Coronary artery (tissue), 2 donors: ENCODE results near the gene TIMM29.

Source experiments
- DNase-seq: peaks from one replicate; pipeline ENCODE4 v3.0.0-alpha.2; 2017; ENCODE audit warnings: low spot score
- H3K27ac ChIP-seq, 2 donors: fragments of 200-600 bp; sonication (generic); one replicate each; pipeline ENCODE4 v1.5.1; 2016 to 2019
- H3K4me3 ChIP-seq: fragments of 200-600 bp; sonication (generic); 2 replicates; pipeline ENCODE4 v1.5.1; 2016; ENCODE audit warnings: mild to moderate bottlenecking, moderate library complexity
- TF ChIP-seq, protein P1 (sequence below): fragments of 200-600 bp; sonication (generic); IDR thresholded peaks from one replicate; pipeline ENCODE4 v1.5.1; 2019; ENCODE audit warnings: antibody characterized with exemption

Gene TIMM29

DNA sequence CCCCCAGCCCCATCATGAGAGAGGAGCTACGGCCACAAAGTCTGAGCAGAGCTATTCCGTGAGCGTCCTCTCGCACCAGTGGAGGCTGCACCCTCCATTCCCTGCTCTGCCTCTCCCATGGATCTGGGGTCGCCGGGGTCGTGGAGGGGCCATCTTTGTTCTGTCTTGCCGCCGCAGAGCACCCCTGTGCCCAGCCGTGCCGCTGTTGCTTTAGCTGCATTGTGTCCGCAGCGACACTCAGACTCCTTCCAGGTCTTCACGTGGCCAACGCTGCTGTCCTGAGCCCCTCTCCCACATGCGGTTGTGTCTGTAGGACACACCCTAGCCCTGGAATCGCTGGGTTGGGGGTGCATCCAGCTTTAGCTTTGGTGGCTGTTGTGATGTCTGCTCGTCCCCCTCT is 16.0 kb upstream of the TIMM29 start:
- no peak overlapping the region for H3K27ac ChIP-seq
- TF ChIP-seq, protein P1, sequence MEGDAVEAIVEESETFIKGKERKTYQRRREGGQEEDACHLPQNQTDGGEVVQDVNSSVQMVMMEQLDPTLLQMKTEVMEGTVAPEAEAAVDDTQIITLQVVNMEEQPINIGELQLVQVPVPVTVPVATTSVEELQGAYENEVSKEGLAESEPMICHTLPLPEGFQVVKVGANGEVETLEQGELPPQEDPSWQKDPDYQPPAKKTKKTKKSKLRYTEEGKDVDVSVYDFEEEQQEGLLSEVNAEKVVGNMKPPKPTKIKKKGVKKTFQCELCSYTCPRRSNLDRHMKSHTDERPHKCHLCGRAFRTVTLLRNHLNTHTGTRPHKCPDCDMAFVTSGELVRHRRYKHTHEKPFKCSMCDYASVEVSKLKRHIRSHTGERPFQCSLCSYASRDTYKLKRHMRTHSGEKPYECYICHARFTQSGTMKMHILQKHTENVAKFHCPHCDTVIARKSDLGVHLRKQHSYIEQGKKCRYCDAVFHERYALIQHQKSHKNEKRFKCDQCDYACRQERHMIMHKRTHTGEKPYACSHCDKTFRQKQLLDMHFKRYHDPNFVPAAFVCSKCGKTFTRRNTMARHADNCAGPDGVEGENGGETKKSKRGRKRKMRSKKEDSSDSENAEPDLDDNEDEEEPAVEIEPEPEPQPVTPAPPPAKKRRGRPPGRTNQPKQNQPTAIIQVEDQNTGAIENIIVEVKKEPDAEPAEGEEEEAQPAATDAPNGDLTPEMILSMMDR = no peak
- DNase-seq = no peak
- no peak overlapping the region for H3K4me3 ChIP-seq

DNA sequence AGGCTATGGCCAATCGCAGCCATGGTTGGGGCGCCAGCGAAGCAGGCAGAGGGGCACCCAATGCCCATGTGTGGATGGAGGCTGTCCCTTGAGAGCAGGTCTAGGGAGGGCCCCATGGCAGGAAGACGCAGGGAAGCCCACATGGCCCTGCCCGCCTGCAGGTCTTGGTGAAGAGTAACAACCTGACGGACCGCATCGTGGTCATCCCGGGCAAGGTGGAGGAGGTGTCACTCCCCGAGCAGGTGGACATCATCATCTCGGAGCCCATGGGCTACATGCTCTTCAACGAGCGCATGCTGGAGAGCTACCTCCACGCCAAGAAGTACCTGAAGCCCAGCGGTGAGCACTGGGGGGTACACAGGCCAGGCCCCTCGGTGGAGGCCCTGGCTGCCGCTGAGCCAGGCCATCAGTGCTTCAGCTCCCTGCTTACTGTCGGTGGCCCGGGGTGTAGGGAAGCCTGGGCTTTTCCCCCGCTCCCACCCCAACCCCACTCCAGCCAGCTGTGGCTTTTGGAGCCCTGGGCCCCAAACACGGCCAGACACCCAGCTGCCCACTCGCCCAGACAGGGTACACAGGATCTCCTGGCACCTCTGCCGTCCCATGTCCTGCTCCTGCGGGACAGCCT is 14.8 kb upstream of the TIMM29 start:
- Histone ChIP-seq H3K4me3 (no peak overlapping the region), H3K27ac (no peak overlapping the region)
- TF ChIP-seq, protein P1 = no peak
- DNase-seq = no peak

DNA sequence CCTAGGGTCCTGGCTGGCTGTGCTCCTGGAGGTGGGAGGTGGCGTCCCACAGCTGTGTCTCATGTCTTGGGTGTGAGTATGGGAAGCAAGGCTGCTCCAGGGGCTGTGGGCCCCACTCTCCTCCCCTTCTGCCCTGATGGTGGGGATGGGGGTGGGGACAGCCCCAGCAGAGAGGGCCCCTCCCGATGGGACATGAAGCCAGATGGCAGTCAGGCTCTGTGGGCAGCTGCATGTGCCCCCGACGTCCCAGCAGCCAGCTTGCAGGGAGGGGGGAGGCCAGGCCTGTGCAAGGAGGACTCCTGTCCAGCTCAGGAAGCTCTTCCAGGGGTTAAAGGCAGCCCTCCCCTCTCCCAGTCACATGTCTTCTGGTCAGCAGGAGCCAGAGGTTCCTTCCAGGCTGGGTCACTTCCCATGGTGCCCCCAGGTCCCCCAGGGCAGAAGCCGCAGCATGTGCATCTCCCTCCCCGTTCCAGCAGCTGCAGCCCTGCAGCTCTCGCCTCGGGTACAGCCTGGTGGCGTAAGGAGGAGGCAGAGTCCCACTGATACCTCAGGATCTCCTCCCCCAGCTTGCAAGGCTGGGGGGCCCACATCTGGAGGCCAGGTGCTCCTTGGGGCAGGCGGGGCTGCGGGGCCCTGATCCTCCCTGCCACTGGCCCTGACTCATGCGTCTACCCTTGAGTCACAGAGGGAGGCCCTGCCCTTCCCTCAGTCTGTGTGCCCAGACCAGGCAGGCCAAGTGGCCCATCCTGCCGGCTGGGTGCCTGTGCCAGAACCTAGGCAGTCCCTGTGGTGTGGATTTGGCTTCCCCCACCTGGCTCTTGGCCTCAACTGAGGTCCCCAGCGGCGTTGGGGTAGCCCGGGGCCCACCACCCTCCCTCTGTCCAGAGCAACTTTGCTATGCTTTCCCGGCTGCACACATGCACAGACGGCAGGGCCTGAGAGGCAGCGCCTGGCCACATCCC is 13.2 kb upstream of the TIMM29 start:
- TF ChIP-seq, protein P1 = no peak
- H3K27ac ChIP-seq = no peak overlapping the region
- no peak overlapping the region for H3K4me3 ChIP-seq
- no peak for DNase-seq

GRCh38 chr19:10916602-10917001 is 12.0 kb upstream of the TIMM29 start:
- TF ChIP-seq, protein P1 = no peak
- Histone ChIP-seq H3K4me3 (no peak overlapping the region), H3K27ac (no peak overlapping the region)
- no peak for DNase-seq

- no peak for DNase-seq
- H3K4me3 ChIP-seq = no peak overlapping the region
- TF ChIP-seq, protein P1 = no peak
- H3K27ac ChIP-seq = no peak overlapping the region
Observed at GRCh38 chr19:10918359-10918758, 10.3 kb upstream of the TIMM29 start.

DNA sequence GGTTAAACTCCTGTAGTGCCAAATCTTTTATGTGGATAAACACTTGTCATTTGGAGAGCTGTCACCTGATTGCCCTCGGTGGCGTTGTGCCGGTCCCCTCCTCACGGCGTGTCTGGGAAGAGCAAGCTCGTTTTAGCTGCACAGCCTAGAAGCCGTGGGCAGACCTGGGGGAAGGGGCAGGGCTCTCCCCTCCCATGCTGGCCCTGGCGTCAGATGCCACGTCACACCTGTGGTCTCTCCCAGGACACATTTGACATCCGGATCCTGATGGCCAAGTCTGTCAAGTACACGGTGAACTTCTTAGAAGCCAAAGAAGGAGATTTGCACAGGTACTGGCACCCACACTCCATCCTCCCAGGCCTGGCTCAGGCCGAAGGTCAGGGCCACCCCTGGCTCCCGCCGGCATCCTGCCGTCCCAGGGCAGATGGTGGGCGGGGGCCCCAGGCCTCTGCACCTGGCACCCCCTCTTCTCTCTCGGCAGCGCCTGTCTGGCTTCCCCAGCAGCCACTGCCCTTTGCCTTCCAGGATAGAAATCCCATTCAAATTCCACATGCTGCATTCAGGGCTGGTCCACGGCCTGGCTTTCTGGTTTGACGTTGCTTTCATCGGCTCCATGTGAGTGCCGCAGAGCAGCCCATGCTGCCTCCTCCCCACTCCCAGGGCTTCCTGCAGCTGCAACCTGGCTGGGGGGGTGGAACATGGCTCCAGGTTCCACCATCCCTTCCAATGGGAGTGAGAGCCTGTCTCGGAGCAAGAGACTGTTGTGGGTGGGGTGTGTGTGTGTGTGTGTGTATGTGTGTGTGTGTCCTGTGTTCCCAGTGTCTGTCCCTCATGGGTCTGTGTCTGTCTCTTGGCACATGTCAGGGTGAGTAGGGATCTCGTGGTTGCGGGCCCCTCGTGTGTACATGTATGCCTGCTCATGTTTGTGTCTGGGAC is 9.0 kb upstream of the TIMM29 start:
- H3K27ac ChIP-seq = no peak overlapping the region
- TF ChIP-seq, protein P1 = no peak
- no peak for DNase-seq
- H3K4me3 ChIP-seq = no peak overlapping the region
